Hair follicle dermal papilla cell (primary cell): ENCODE results near the gene CD101. TPM values are rescaled to one million over a fixed set of nuclear protein-coding genes. Genes with fewer than 3 reads are reported as not detected.

Experiments
- small RNA-seq: library from RNA; depleted of rRNA; stranded (forward); fragments of <200 nt; gene quantifications from one replicate; pipeline ENCODE3, GENCODE V24; 2012
- total RNA-seq: library from RNA; depleted of rRNA; stranded (reverse); fragments of >200 nt; gene quantifications from 2 replicates; pipeline ENCODE4 v1.2.3, GENCODE V29; 2012

Gene CD101
- total RNA-seq: 0.49 TPM in 1 of 2 replicates, not detected in the other

GRCh38 chr1:117001254-117001927 is at the start of gene CD101:
Gene CD101 (plus strand): TSS chr1:117001760. CDS start chr1:117001818, 58 bp downstream.

GRCh38 chr1:117059678-117060440 is 58.3 kb downstream of the CD101 start, which contains the start of gene TTF2:
Gene TTF2 (plus strand): TSS chr1:117060326. CDS start chr1:117060347, 21 bp downstream.

Small RNA genes lying within 50 kb of the gene (small RNA-seq; reads per million reads assigned to genes)
- gene RNA5SP55: not detected

Other genes with a start within 250 kb of the CD101 start
- not detected in 2 replicates for gene CD2, start 247.3 kb upstream of the CD101 start, total RNA-seq
- gene PTGFRN, start 91.8 kb upstream of the CD101 start, total RNA-seq: 31.9 and 54.5 TPM in 2 replicates
- gene TTF2, start 58.6 kb downstream of the CD101 start, total RNA-seq: 8.4 and 8.9 TPM in 2 replicates
- gene TRIM45, start 120.0 kb downstream of the CD101 start, total RNA-seq: 1.2 and 2.1 TPM in 2 replicates
- not detected in 2 replicates for gene VTCN1, start 209.2 kb downstream of the CD101 start, total RNA-seq